MM.1S (cell line): Measurements from ENCODE around the gene GNG13.

Experiments used
- CTCF ChIP-seq: fragments of 300-600 bp; sonication (generic); IDR thresholded peaks from 2 replicates; pipeline ENCODE4 v1.5.1; 2016; ENCODE audit warnings: antibody characterized with exemption, low read length, mixed read lengths
- EZH2 ChIP-seq: fragments of 300-600 bp; sonication (generic); optimal IDR thresholded peaks from 2 replicates; pipeline ENCODE3; 2017; ENCODE audit warnings: low read depth, mild to moderate bottlenecking, antibody characterized with exemption, low read length, mixed read lengths

DNA sequence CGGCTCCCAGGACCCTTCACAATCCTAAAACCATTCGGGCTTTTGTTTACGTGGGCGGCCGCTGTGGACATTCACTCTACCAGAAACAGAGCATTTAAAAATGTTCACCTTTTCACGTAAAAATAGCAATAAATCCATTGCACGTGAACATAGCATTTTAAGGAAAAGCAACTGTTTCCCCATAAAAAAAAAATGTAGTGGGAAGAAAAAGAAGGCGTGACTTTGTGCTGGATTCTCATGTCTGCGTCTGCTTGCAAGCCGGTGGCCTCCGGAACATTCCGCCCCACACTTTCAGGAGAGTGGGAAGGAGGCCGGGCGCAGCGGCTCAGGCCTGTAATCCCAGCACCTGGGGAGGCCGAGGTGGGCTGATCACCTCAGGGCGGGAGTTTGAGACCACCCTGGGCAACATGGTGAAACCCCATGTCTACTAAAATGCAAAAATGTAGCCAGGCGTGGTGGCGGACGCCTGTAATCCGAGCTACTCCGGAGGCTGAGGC, 13.4 kb upstream of the GNG13 start:
- no peak for TF ChIP-seq EZH2
- TF ChIP-seq CTCF, result no peak
